NT2/D1 (cell line): ENCODE measurements around the gene FAM216B.

Experiments
- SUZ12 ChIP-seq: IDR thresholded peaks from 2 replicates; pipeline ENCODE4 v1.6.1; 2011; ENCODE audit not compliant: insufficient read length, insufficient read depth; ENCODE audit errors: extremely low read depth
- ZNF274 ChIP-seq: IDR thresholded peaks from 2 replicates; pipeline ENCODE4 v1.6.1; 2011; ENCODE audit warnings: mild to moderate bottlenecking, low read depth, low read length

DNA sequence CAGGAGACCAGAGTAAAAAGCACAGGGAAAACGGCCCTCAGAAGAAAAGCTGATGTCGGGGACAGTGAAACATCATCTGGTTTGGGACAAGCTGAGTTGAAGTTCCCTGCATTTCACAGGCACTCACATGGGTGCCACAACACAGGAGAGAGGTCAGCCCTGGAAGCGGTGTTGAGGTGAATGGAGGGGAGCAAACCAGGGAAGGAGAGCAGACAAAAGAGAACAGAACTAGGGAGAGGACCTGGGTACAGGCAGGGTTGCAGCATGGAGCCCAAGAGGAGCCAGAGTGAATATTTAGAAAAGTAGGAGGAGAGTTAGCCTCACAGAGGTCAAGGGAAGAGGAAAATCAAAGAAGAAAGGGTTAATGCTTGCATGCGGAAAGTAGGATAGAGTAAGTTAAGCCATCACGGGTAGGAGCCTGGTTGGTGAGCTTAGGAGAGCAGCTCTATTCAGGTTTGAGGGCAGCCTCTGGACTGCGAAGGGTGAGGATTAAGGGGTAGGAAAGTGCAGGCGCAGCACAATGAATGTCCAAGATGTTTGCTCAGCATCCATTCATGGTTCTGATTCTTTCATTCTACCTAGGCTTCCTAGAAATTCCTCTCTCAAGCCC lies 15.5 kb downstream of the FAM216B start:
- TF ChIP-seq ZNF274 (no peak), SUZ12 (no peak)
